HepG2 (cell line): Measurements from ENCODE around the gene ZMPSTE24. TPM values are rescaled to one million over a fixed set of nuclear protein-coding genes. Genes with fewer than 3 reads are reported as not detected.

Experiments used
- ATAC-seq: fragments of 200-7000 bp; cut with Tn5 transposase; 3 replicates; pipeline ENCODE4 v1.9.1; 2020; ENCODE audit warnings: mild to moderate bottlenecking, moderate library complexity
- BruUV-seq: library from RNA; stranded (reverse); fragments of 400-500 nt; replicated peaks from 2 replicates; lab custom pipeline; 2021; lab: Mats Ljungman, UMichigan
- CTCF ChIA-PET: fragments of 300-600 bp; formaldehyde crosslinking; extraction: SDS; loops from one replicate; lab custom pipeline; 2021; ENCODE audit warnings: low total read pairs, inconsistent platforms, low intra/inter-chr PET ratio; lab: Yijun Ruan, JAX
- POLR2A ChIA-PET: fragments of 350-600 bp; sonication (Branson Sonifier 250); formaldehyde crosslinking; loops from one replicate; lab custom pipeline; 2020; ENCODE audit warnings: antibody characterized with exemption, inconsistent platforms; lab: Yijun Ruan, JAX
- DNase-seq: peaks from one replicate; pipeline ENCODE4 v3.0.0-alpha.2; 2015; ENCODE audit warnings: low spot score
- FAIRE-seq: peaks from 3 replicates; lab custom pipeline; 2011; peaks lifted over from hg19 to GRCh38; lab: Jason Lieb, UNC
- H2AFZ ChIP-seq: one replicate; pipeline ENCODE4 v1.6.1; 2011; ENCODE audit warnings: low read length, inconsistent platforms
- H3K27ac ChIP-seq: fragments of 300-600 bp; 3 replicates; pipeline ENCODE4 v1.8.0; 2011; ENCODE audit warnings: mixed run types, mild to moderate bottlenecking, mixed read lengths, low read length, inconsistent platforms; ENCODE audit not compliant: insufficient read depth; ENCODE audit errors: extremely low read length
- H3K27me3 ChIP-seq, 2 experiments: fragments of 200-600 bp in 1 of 2; 2 replicates in 1 of 2; 3 replicates in 1 of 2; pipeline versions ENCODE4 v1.6.0 to v1.8.0; 2011; ENCODE audit warnings: low read length in 2 of 2, mild to moderate bottlenecking in 2 of 2, moderate library complexity in 2 of 2, inconsistent platforms in 1 of 2; ENCODE audit not compliant: insufficient read depth in 2 of 2, control insufficient read depth in 1 of 2
- H3K36me3 ChIP-seq, 2 experiments: fragments of 200-600 bp in 1 of 2; replicated peaks in 1 of 2; 2 replicates in 1 of 2; 3 replicates in 1 of 2; pipeline versions ENCODE4 v1.5.1 to v1.8.0; 2011; ENCODE audit warnings: low read length in 2 of 2, inconsistent platforms in 1 of 2; ENCODE audit not compliant: insufficient read depth in 2 of 2, control insufficient read depth in 1 of 2
- H3K4me1 ChIP-seq: 2 replicates; pipeline ENCODE4 v1.5.1; 2012; ENCODE audit warnings: low read length, inconsistent platforms; ENCODE audit not compliant: insufficient read depth
- H3K4me2 ChIP-seq: 2 replicates; pipeline ENCODE4 v1.6.0; 2011; ENCODE audit warnings: low read depth, low read length, inconsistent platforms
- H3K4me3 ChIP-seq, 3 experiments: fragments of 200-600 bp in 1 of 3; sonication (generic), shearing (Covaris generic) in 1 of 3; replicated peaks in 1 of 3; 2 replicates each; pipeline ENCODE4 v1.5.1; 2011 to 2016; ENCODE audit warnings: low read length in 3 of 3, inconsistent platforms in 2 of 3, low read depth in 2 of 3, mild to moderate bottlenecking in 2 of 3, control low read depth in 1 of 3, mixed read lengths in 1 of 3; ENCODE audit not compliant: insufficient read depth in 1 of 3
- H3K79me2 ChIP-seq: one replicate; pipeline ENCODE4 v1.6.1; 2011; ENCODE audit warnings: low read length, inconsistent platforms; ENCODE audit not compliant: insufficient read depth
- H3K9ac ChIP-seq: 2 replicates; pipeline ENCODE4 v1.6.0; 2011; ENCODE audit warnings: mild to moderate bottlenecking, low read depth, low read length, inconsistent platforms; ENCODE audit not compliant: insufficient read depth
- H3K9me3 ChIP-seq: 2 replicates; pipeline ENCODE4 v1.5.1; 2012; ENCODE audit warnings: mild to moderate bottlenecking, low read length
- H4K20me1 ChIP-seq: 2 replicates; pipeline ENCODE4 v1.6.0; 2011; ENCODE audit warnings: inconsistent platforms, mild to moderate bottlenecking, low read length, moderate library complexity; ENCODE audit not compliant: insufficient read depth
- ARNTL ChIP-seq: sonication (generic); formaldehyde crosslinking; IDR thresholded peaks from 2 replicates; pipeline ENCODE4 v1.4.0; 2020; ENCODE audit warnings: mild to moderate bottlenecking, missing genetic modification reagents
- CHD4 ChIP-seq: fragments of 200-600 bp; sonication (generic); IDR thresholded peaks from 2 replicates; pipeline ENCODE4 v1.7.0; 2017; ENCODE audit warnings: mild to moderate bottlenecking, low read length, borderline replicate concordance
- CREM ChIP-seq, 2 experiments: sonication (generic) in 1 of 2; formaldehyde crosslinking in 1 of 2; IDR thresholded peaks; 2 replicates each; pipeline versions ENCODE4 v1.4.0 to v1.6.1; 2016 to 2020; ENCODE audit warnings: antibody characterized with exemption in 1 of 2, mild to moderate bottlenecking in 1 of 2, missing genetic modification reagents in 1 of 2
- E2F1 ChIP-seq: sonication (generic); formaldehyde crosslinking; IDR thresholded peaks from 2 replicates; pipeline ENCODE4 v1.5.0; 2020; ENCODE audit warnings: missing genetic modification reagents
- KLF16 ChIP-seq, 2 experiments: sonication (generic) in 1 of 2; formaldehyde crosslinking in 1 of 2; IDR thresholded peaks; 2 replicates each; pipeline versions ENCODE4 v1.6.1 to v1.8.0; 2016 to 2023; ENCODE audit warnings: missing genetic modification reagents in 2 of 2, missing compliant biosample characterization in 1 of 2
- MED8 ChIP-seq: sonication (generic); formaldehyde crosslinking; IDR thresholded peaks from 2 replicates; pipeline ENCODE4 v1.8.1; 2023; ENCODE audit warnings: mild to moderate bottlenecking, missing genetic modification reagents; ENCODE audit not compliant: insufficient replicate concordance
- NR2F1 ChIP-seq, 2 experiments: fragments of 450-650 bp in 1 of 2; formaldehyde crosslinking in 1 of 2; IDR thresholded peaks; 2 replicates each; pipeline versions ENCODE4 v1.5.0 to v1.6.1; 2016 to 2020; ENCODE audit warnings: mild to moderate bottlenecking in 1 of 2, missing compliant biosample characterization in 1 of 2, missing genetic modification reagents in 1 of 2, moderate library complexity in 1 of 2
- RBM39 ChIP-seq: fragments of 200-400 bp; formaldehyde crosslinking; IDR thresholded peaks from one replicate; pipeline ENCODE4 v1.6.1; 2018; ENCODE audit warnings: antibody characterized with exemption, mild to moderate bottlenecking, low read depth, low read length; ENCODE audit not compliant: poor library complexity, severe bottlenecking
- RFXANK ChIP-seq: IDR thresholded peaks from 2 replicates; pipeline ENCODE4 v1.6.1; 2016
- SETDB1 ChIP-seq: sonication (generic); formaldehyde crosslinking; IDR thresholded peaks from 2 replicates; pipeline ENCODE4 v1.5.1; 2020; ENCODE audit warnings: missing genetic modification reagents, mild to moderate bottlenecking, borderline replicate concordance
- SMAD3 ChIP-seq: sonication (generic); formaldehyde crosslinking; IDR thresholded peaks from 2 replicates; pipeline ENCODE4 v1.4.0; 2020; ENCODE audit warnings: missing genetic modification reagents
- ZBTB2 ChIP-seq: sonication (generic); formaldehyde crosslinking; IDR thresholded peaks from 2 replicates; pipeline ENCODE4 v1.8.0; 2022; ENCODE audit warnings: low read depth, missing genetic modification reagents
- ZFX ChIP-seq: sonication (generic); formaldehyde crosslinking; IDR thresholded peaks from 2 replicates; pipeline ENCODE4 v1.4.0; 2020; ENCODE audit warnings: mild to moderate bottlenecking, low read depth, missing genetic modification reagents, moderate library complexity
- ZMYM3 ChIP-seq: sonication (generic); formaldehyde crosslinking; IDR thresholded peaks from 2 replicates; pipeline ENCODE4 v1.5.1; 2020; ENCODE audit warnings: mild to moderate bottlenecking, missing genetic modification reagents
- ZNF253 ChIP-seq: sonication (generic); formaldehyde crosslinking; IDR thresholded peaks from 2 replicates; pipeline ENCODE4 v1.8.0; 2022; ENCODE audit warnings: mild to moderate bottlenecking, missing genetic modification reagents, borderline replicate concordance
- ZNF326 ChIP-seq: sonication (generic); formaldehyde crosslinking; IDR thresholded peaks from 2 replicates; pipeline ENCODE4 v1.4.0; 2020; ENCODE audit warnings: missing genetic modification reagents, borderline replicate concordance
- ZNF343 ChIP-seq: sonication (generic); formaldehyde crosslinking; IDR thresholded peaks from 2 replicates; pipeline ENCODE4 v1.4.0; 2020; ENCODE audit warnings: mild to moderate bottlenecking, missing genetic modification reagents
- ZNF614 ChIP-seq: IDR thresholded peaks from 2 replicates; pipeline ENCODE4 v1.6.1; 2018; ENCODE audit warnings: missing biosample characterization, missing genetic modification reagents, inconsistent platforms, borderline replicate concordance
- ZNF652 ChIP-seq: IDR thresholded peaks from 2 replicates; pipeline ENCODE4 v1.6.1; 2016; ENCODE audit warnings: low read depth, borderline replicate concordance
- ZNF768 ChIP-seq: sonication (generic); formaldehyde crosslinking; IDR thresholded peaks from 2 replicates; pipeline ENCODE4 v1.4.0; 2020; ENCODE audit warnings: missing genetic modification reagents
- WGBS: methylation state at CpG from one replicate; pipeline ENCODE4 v1.1.6; 2017; ENCODE audit warnings: low lambda C conversion rate; 5-methylcytosine and 5-hydroxymethylcytosine counted together
- in situ Hi-C: cut with HindIII; loops from 2 replicates; pipeline ENCODE4 v1.10.0; 2017; ENCODE audit warnings: low pct_unique_long_range_greater_than_20kb; ENCODE audit not compliant: extremely low pct_ligation_motif_present
- intact Hi-C: fragments of 100-400 bp; cut with micrococcal nuclease; formaldehyde crosslinking; loops from one replicate; pipeline ENCODE4 v1.10.0; 2022; ENCODE audit not compliant: unreplicated experiment
- polyA plus RNA-seq, 8 experiments: library from polyadenylated mRNA; depleted of rRNA in 3 of 8; stranded (reverse) in 7 of 8; unstranded in 1 of 8; fragments of >200 nt; fragmentation: Illumina TruSeq in 4 of 8; extraction: Trizol in 4 of 8; gene quantifications; 2 replicates each; pipeline versions ENCODE4 v1.2.1 to v1.2.3, GENCODE V29; 2011 to 2016; ENCODE audit warnings: low read depth in 4 of 8, missing spikeins in 1 of 8, mixed read lengths in 1 of 8; ENCODE audit not compliant: insufficient read depth in 1 of 8
- total RNA-seq, 5 experiments: library from RNA; depleted of rRNA; stranded (reverse); fragments of >200 nt; fragmentation: Illumina TruSeq; extraction: Trizol; gene quantifications; 2 replicates each; pipeline ENCODE4 v1.2.3, GENCODE V29; 2016; ENCODE audit warnings: low read depth in 1 of 5

Gene ZMPSTE24
- total and polyA plus RNA-seq, 2 of the 13 experiments (the other 11 are each of a cell fraction or from before 2014, with no cell fraction given): 13.6 to 60.2 TPM

- WGBS: 98% methylated on average over 2 of the region's 2 CpGs
Observed at GRCh38 chr1:40267767-40268187, 9.7 kb downstream of the ZMPSTE24 start.

GRCh38 chr1:40268211-40268610 is 10.2 kb downstream of the ZMPSTE24 start:
- DNase-seq (no peak), FAIRE-seq (no peak), ATAC-seq (no peak)
- ChIA-PET CTCF (no interaction called here), POLR2A (interaction anchor here (0.6 kb wide), 2 partner anchors 33 to 70 kb away, joined by 3 to 4 read pairs; no protein-coding TSS in a partner anchor)
- Histone ChIP-seq H3K4me2 (no peak overlapping the region), H3K4me3 (no peak overlapping the region), H2AFZ (no peak overlapping the region), H3K79me2 (peaks cover 9% of the 10 kb centered on the region), H4K20me1 (no peaks in the 10 kb centered on the region), H3K9ac (no peak overlapping the region), H3K4me1 (no peaks in the 10 kb centered on the region), H3K27me3 (no peaks in the 10 kb centered on the region), H3K9me3 (no peaks in the 10 kb centered on the region), H3K27ac (no peak overlapping the region), H3K36me3 (peaks cover 10 to 53% of the 10 kb centered on the region in 2 experiments; a peak in 4 of 5 replicates)
- intact Hi-C loops: no loop called here
- no TSS peak for BruUV-seq
- in situ Hi-C loops: no loop called here
- TF ChIP-seq RFXANK (CRISPR knock-in tag) (no peak), MED8 (CRISPR knock-in tag) (no peak), ZBTB2 (CRISPR knock-in tag) (no peak), ZNF768 (CRISPR knock-in tag) (no peak), SMAD3 (CRISPR knock-in tag) (no peak), ZNF326 (no peak), CREM (IDR thresholded peaks at IDR 0.05) (no peak), CREM (CRISPR knock-in tag; IDR thresholded peaks at IDR 0.05) (no peak), SETDB1 (CRISPR knock-in tag) (no peak), RBM39 (no peak), NR2F1 (CRISPR knock-in tag; IDR thresholded peaks at IDR 0.05) (no peak), ZFX (no peak), ZMYM3 (CRISPR knock-in tag) (no peak)

More at GRCh38 chr1:40267767-40268187, 9.7 kb downstream of the ZMPSTE24 start:
- no peak overlapping the region for H3K4me2 ChIP-seq
- no peak overlapping the region for H3K9ac ChIP-seq
- no peak for ATAC-seq
- H3K27ac ChIP-seq: no peak overlapping the region
- H3K4me1 ChIP-seq: no peaks in the 10 kb centered on the region
- peaks cover 10 to 50% of the 10 kb centered on the region in 2 experiments; a peak in 4 of 5 replicates for H3K36me3 ChIP-seq
- in situ Hi-C loops (no loop called here), intact Hi-C loops (no loop called here)
- TF ChIP-seq ZNF343 (CRISPR knock-in tag) (no peak), ZNF253 (CRISPR knock-in tag) (no peak), ZNF614 (no peak), ARNTL (CRISPR knock-in tag) (no peak), CHD4 (no peak), KLF16 (CRISPR knock-in tag; IDR thresholded peaks at IDR 0.05) (no peak), E2F1 (CRISPR knock-in tag) (no peak), ZNF652 (CRISPR knock-in tag) (no peak)
- DNase-seq: no peak
- H4K20me1 ChIP-seq: no peaks in the 10 kb centered on the region
- H2AFZ ChIP-seq: no peak overlapping the region
- H3K4me3 ChIP-seq: no peak overlapping the region
- H3K27me3 ChIP-seq: no peaks in the 10 kb centered on the region
- ChIA-PET CTCF (no interaction called here), POLR2A (interaction anchor here (1.8 kb wide), 1 partner anchor 10 kb away, joined by 6 read pairs; the partner anchor contains the start of gene ZMPSTE24)
- H3K79me2 ChIP-seq: peaks cover 9% of the 10 kb centered on the region
- no peak for FAIRE-seq
- BruUV-seq: no TSS peak
- H3K9me3 ChIP-seq: no peaks in the 10 kb centered on the region
